Cardiac fibroblast (primary cell): ENCODE results near the gene SNTG2.

ENCODE experiments used
- DNase-seq, 2 donors: peaks; one replicate each; pipeline versions ENCODE4 v3.0.0 to v3.0.0-alpha.2; 2010; ENCODE audit warnings: low read depth in 2 of 2
- H3K4me3 ChIP-seq, 2 donors: replicated peaks in 1 of 2; 1 replicate in 1 of 2; 2 replicates in 1 of 2; pipeline ENCODE4 v1.5.1; 2011; ENCODE audit warnings: low read depth in 2 of 2, low read length in 2 of 2, mild to moderate bottlenecking in 2 of 2, moderate library complexity in 1 of 2
- CTCF ChIP-seq: IDR thresholded peaks from one replicate; pipeline ENCODE4 v1.5.1; 2011; ENCODE audit warnings: low read depth, mild to moderate bottlenecking, low read length, inconsistent platforms

Gene SNTG2

DNA sequence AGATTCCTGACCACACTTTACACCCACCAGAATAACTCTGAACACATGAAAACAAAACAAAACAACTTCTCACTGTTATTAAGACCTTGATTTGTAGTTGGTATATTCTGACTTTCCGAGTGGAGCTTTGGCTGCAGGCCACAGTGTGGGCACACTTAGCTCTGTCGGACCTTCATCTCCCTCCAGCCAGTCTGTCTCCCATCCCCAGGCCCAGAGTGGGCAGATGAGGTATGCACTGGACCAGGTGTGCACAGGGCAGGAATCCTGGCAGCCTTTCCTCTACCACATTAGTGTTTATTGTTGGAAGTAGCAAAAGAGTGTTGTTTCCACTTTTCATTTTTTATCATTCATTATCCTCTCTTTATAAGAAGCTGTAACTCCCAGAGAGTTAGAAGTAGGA lies 243.2 kb downstream of the SNTG2 start:
- no peak overlapping the region for H3K4me3 ChIP-seq
- TF ChIP-seq CTCF, result no peak
- no peak for DNase-seq

GRCh38 chr2:1203772-1204171 lies 253.1 kb downstream of the SNTG2 start:
- H3K4me3 ChIP-seq, result no peak overlapping the region
- TF ChIP-seq CTCF, result no peak

DNA sequence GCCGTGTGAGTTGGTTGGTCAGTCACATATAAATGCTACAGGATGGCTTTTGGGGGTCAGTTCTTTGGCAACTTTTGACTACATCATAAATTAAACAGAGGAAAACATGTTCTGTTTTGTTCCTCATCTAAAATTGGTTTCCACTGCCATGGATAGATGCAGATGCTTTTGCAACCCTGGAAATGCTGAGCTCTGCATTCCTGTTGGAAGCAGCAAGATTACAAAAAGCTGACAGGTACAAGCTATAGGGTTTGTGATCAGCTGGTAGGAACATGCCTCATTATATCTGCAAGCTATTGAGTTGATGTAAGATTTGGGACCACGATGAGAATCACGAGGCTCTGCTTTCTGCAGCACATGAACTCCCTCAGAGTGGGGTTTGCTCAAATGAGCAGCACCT lies 255.2 kb downstream of the SNTG2 start:
- no peak for DNase-seq
- no peak for TF ChIP-seq CTCF
- H3K4me3 ChIP-seq, result no peak overlapping the region

More at GRCh38 chr2:1203772-1204171, 253.1 kb downstream of the SNTG2 start:
- no peak for DNase-seq

GRCh38 chr2:1207962-1208510 lies 257.4 kb downstream of the SNTG2 start:
- no peak for DNase-seq
- TF ChIP-seq CTCF, result no peak
- no peak overlapping the region for H3K4me3 ChIP-seq

DNA sequence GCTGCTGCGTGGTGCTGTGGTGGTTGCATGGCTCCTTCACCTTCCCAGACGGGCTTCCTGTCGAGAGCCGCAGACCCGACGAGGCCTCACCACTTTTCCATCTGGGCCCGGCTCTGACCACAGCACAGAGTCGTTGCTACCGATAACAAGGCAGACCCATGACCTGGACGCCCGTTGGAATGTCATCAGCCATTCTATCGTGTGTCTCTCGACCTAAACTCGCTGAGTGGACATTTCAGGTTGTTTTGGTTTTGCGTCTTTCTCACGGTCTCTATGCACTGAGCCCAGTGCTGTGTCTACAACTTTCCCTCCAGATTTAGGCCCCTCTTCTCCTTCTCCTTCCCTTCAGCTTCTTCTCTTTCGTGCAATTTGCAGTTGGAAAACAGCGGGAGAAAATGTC lies 257.9 kb downstream of the SNTG2 start:
- H3K4me3 ChIP-seq, result no peak overlapping the region
- no peak for DNase-seq
- no peak for TF ChIP-seq CTCF

DNA sequence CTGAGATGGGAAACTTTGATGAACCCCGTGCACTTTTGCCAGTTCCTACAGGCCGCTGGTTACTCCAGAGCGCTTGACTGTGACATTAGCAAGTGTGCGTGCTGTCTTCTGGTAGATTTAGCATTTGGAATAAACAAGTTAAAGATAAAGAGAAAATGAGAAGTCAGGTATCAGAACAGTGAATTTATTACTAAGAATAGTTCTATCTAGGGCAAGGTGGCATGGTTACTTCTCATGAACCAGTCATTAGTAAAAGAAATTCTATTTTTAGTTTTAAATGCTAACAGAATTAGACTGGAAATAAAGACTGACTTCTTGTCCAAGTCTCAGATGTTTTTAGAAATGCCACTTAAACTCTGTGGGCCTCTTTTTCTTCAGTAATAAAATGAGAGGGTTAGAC lies 258.6 kb downstream of the SNTG2 start:
- DNase-seq, result no peak
- no peak overlapping the region for H3K4me3 ChIP-seq
- TF ChIP-seq CTCF, result no peak

GRCh38 chr2:1209761-1210160 lies 259.1 kb downstream of the SNTG2 start:
- no peak for DNase-seq
- no peak for TF ChIP-seq CTCF
- H3K4me3 ChIP-seq, result no peak overlapping the region
